Mucosa of rectum (tissue), 2 donors: Measurements from ENCODE around the gene TNFRSF21.

ENCODE experiments used
- H3K27ac ChIP-seq, 2 donors: one replicate each; pipeline ENCODE4 v1.7.0; 2013; ENCODE audit warnings: inconsistent platforms in 2 of 2, low read depth in 2 of 2, low read length in 2 of 2
- H3K27me3 ChIP-seq, 2 donors: one replicate each; pipeline ENCODE4 v1.7.0; 2013; ENCODE audit warnings: low read length in 2 of 2; ENCODE audit not compliant: control insufficient read depth in 2 of 2, insufficient read depth in 2 of 2
- H3K36me3 ChIP-seq, 2 donors: one replicate each; pipeline ENCODE4 v1.7.0; 2013; ENCODE audit warnings: low read length in 2 of 2; ENCODE audit not compliant: control insufficient read depth in 2 of 2, insufficient read depth in 2 of 2
- H3K4me1 ChIP-seq, 2 donors: one replicate each; pipeline ENCODE4 v1.7.0; 2013; ENCODE audit warnings: low read length in 2 of 2, mild to moderate bottlenecking in 1 of 2; ENCODE audit not compliant: control insufficient read depth in 2 of 2, insufficient read depth in 2 of 2
- H3K4me3 ChIP-seq, 2 donors: one replicate each; pipeline ENCODE4 v1.7.0; 2013; ENCODE audit warnings: low read length in 2 of 2
- H3K9ac ChIP-seq, 2 donors: one replicate each; pipeline ENCODE4 v1.7.0; 2013; ENCODE audit warnings: low read length in 2 of 2, low read depth in 1 of 2, mild to moderate bottlenecking in 1 of 2
- H3K9me3 ChIP-seq, 2 donors: one replicate each; pipeline ENCODE4 v1.7.0; 2013; ENCODE audit warnings: low read length in 2 of 2; ENCODE audit not compliant: control insufficient read depth in 2 of 2
- donor health status: healthy.
- donor health status: Normal muscosa, but diverticular disease.

Gene TNFRSF21

DNA sequence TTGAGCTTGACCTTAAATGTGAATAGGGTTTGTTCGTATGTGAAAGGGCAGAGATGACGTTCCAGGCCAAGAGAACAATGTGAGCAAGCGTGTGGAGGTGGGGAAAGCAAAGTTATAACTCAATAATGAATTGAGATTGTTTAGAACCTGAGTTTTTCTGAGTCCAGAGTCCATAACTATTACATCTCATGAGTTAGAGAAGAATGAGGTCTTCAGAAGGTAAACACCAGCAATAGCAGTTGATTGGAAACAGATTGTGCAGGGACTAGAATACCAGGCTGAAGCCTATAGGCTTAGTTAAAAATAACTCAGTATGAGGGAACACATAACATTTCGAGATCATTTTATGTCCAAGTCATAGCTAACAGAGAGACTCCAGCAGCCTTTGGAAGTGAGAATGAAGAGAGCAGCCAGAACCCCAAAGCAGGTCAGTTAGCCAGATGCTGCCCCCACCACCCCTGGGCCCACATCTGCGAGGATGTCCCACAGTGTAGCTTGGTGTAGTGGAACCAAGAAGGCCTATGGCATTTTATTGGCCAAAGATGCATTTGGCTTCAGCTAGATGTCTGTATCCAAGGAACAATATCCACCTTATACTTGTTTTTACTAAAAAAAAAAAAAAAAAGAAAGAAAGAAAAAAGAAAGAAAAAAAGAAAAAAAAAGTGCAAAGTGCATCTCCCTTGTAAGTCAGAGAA lies 121.7 kb downstream of the TNFRSF21 start:
- Histone ChIP-seq H3K9ac (peak overlapping the region in 1 of 2 donors; percentile 50), H3K36me3 (no peaks in the 10 kb centered on the region), H3K4me1 (peaks cover 11 to 16% of the 10 kb centered on the region in 2 donors), H3K27me3 (no peaks in the 10 kb centered on the region), H3K27ac (peak overlapping the region; percentile 83 to 92), H3K4me3 (peak overlapping the region in 1 of 2 donors; percentile 10), H3K9me3 (no peaks in the 10 kb centered on the region)

- peaks cover 14 to 18% of the 10 kb centered on the region in 2 donors for H3K4me1 ChIP-seq
- H3K4me3 ChIP-seq, result no peak overlapping the region
- H3K27ac ChIP-seq, result peak overlapping the region; percentile 83 to 92
- no peak overlapping the region for H3K9ac ChIP-seq
- no peaks in the 10 kb centered on the region for H3K9me3 ChIP-seq
- no peaks in the 10 kb centered on the region for H3K27me3 ChIP-seq
- H3K36me3 ChIP-seq, result no peaks in the 10 kb centered on the region
These were observed 122.6 kb downstream of the TNFRSF21 start for GRCh38 chr6:47187113-47187512.

DNA sequence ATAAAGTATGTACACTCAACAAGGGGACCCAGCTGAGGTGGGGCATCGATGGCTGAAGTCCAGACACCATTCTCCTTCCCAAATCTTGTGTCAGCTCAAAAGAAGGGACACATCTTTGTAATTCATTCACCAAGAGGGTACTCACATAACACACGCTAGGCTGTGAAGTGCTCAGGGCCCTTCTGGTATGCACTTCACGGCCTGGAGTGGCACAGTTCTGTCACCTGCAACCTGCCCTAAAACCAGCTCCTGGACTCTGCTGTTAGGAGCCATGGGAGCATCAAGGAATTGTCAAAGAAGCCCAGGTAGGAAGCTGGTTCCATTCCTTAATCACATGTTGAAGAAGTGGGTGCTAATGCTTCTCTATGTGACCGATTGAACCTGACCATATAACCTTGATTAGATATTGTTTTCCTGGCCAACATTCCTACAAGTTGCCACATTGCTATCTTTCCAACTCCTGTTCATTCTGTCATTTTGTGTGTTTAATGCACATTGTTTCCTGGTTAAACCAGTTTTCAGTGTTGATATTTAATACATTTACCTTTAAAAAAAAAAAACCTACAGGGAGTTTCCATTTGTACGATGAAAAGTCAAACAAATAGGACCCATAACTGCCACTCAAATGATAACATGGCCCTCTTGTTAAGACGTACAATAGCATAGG lies 127.3 kb downstream of the TNFRSF21 start:
- no peaks in the 10 kb centered on the region for H3K9me3 ChIP-seq
- no peaks in the 10 kb centered on the region for H3K27me3 ChIP-seq
- H3K36me3 ChIP-seq, result no peaks in the 10 kb centered on the region
- no peak overlapping the region for H3K9ac ChIP-seq
- H3K4me1 ChIP-seq, result peaks cover 6 to 7% of the 10 kb centered on the region in 2 donors
- peak overlapping the region; percentile 57 to 89 for H3K27ac ChIP-seq
- H3K4me3 ChIP-seq, result no peak overlapping the region

DNA sequence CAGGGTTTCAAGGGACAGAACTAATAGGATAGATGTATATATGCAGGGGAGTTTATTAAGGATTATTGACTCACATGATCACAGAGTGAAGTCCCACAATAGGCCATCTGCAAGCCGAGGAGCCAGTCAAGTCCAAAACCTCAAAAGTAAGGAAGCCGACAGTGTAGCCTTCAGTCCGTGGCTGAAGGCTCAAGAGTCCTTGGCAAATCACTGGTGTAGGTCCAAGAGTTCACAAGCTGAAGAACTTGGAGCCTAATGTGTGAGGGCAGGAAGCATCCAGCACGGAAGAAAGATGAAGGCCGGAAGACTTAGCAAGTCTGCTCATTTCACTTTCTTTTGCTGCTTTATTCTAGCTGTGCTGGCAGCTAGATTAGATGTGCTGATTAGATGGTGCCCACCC lies 128.0 kb downstream of the TNFRSF21 start:
- Histone ChIP-seq H3K9me3 (no peaks in the 10 kb centered on the region), H3K4me3 (no peak overlapping the region), H3K36me3 (no peaks in the 10 kb centered on the region), H3K27ac (no peak overlapping the region), H3K9ac (no peak overlapping the region), H3K4me1 (peaks cover 3 to 6% of the 10 kb centered on the region in 2 donors), H3K27me3 (no peaks in the 10 kb centered on the region)
